Hematopoietic multipotent progenitor cell treated with erythropoietin and hydrocortisone succinate and interleukin-3 and kit ligand, for 4 days (in vitro differentiated cells): ENCODE data around the gene NUDT3.
"Not testable (repeated sequence)": the region's sequence is repeated elsewhere in the genome, so short reads cannot be mapped to it uniquely, and the experiment has no call there.

Experiments used
- DNase-seq: peaks from one replicate; pipeline ENCODE4 v3.0.0-alpha.2; 2015

Gene NUDT3

DNA sequence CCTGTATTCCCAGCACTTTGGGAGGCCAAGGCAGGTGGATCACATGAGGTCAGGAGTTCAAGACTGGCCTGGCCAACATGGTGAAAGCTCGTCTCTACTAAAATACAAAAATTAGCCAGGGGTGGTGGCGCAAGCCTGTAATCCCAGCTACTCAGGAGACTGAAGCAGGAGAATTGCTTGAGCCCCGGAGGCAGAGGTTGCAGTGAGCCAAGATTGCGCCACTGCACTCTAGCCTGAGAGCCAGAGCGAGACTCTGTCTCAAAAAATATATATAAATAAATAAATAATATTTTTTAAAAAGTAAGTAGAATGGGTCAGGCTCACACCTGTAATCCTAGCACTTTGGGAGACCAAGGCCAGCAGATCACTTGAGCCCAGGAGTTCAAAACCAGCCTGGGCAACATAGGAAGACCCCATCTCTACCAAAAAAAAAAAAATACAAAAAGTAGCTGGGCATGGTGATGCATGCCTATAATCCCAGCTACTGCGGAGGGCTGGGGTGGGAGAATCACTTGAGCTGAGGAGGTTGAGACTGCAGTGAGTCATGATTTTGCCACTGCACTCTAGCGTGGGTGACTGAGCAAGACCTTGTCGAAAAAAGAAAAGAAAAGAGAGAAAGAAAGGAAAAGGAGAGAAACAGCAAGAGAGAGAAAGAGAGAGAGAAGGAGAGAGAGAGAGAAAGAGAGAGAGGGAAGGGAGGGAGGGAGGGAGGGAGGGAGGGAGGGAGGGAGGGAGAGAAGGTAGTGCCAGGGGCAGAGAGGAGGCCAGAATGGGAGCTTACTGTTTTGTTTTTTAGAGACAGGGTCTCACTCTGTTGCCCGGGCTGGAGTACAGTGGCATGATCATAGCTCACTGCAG lies 26.5 kb downstream of the NUDT3 start:
- not testable (repeated sequence) for DNase-seq

- not testable (repeated sequence) for DNase-seq
Observed at GRCh38 chr6:34363681-34364075, 28.8 kb downstream of the NUDT3 start.

DNA sequence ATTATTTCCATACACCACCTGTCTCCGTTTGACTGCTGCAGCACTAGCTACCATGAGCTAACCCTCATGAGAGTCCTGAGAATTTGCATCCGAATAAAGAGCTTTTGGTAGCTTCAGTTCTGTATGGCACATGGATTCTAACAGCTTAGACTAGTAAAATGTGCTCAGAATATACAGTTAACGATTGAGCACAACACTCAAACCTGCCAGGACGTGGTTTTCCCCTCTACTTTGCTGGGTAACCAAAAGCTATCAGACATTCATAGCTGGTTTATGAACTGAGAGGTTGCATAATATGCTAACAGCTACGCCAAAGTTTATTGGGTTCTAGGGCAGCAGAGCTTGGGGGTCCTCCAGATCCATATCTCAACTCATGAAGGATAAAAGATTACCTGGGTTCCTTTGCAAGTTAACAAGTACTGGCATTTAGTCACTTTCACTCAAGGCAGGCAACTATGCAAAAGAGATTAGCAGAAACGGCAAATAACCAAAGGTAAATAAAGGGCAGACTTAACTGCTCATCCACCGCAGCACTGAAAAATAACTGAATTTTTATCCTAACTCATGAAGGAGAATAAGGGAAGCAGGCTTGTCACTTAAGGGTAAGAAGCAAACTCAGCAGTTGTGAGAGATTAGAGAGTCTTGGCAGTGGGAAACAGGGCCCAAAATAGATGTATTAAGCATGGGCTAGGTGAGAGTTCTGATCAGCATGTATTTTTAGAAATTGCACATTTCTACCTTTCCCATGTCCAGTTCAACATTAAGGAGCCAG lies 29.4 kb downstream of the NUDT3 start:
- DNase-seq = peak; percentile 60

DNA sequence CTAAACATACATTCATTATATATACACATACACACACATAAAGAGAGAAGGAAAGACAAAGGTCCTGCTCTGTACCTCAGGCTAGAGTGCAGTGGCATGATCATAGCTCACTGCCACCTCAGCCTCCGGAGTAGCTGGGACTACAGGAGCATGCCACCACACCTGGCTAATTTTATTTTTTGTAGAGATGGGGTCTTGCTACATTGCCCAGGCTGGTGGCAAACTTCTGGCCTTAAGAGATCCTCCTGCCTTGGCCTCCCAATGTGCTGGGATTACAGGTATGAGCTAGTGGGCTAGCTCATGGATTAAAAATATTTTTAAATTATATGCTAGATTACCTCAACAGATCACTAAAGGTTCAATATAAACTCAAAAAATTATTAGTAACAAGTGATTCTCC lies 30.3 kb downstream of the NUDT3 start:
- no peak for DNase-seq

DNA sequence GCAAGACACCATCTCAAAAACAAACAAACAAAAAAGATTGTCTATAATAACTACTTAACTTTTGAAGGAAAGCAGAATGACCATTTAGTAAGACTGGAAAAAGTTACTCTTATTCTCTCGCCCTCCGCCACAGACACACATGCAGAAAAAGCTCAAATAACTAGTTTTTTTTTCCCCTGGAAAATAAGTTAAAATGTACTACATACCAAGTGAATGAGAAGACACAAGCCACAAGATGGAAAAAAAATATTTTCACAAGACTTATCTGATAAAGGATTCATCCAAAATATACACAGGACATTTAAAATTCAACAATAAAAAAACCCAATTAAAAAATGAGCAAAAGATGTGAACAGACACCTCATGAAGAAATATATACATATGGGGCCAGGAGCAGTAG lies 31.9 kb downstream of the NUDT3 start:
- DNase-seq = no peak

- no peak for DNase-seq
Observed at GRCh38 chr6:34359418-34360158, 32.9 kb downstream of the NUDT3 start.

DNA sequence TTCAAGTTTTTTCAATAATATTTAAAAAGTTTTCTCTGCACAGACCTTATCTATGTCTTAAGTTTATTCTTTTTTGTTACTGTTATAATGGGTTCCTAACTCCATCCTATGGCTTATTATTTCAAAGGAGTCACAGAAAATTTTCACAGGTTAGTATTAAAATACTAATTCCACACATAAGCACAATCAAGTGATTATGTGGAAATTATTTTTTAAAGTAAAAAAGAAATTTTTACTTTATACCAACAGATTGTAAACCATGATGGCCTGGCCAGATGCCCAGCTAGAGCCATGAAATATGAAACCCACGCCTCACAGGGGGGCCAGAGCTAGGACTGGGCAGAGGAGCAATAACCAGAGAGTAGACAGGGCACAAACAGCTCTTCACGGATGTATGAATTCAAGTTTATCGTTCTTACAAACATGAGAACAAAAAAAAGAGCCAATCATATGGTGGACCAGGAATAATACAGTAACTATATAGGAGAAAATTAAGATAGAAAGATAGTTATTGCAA lies 34.0 kb downstream of the NUDT3 start:
- no peak for DNase-seq

DNA sequence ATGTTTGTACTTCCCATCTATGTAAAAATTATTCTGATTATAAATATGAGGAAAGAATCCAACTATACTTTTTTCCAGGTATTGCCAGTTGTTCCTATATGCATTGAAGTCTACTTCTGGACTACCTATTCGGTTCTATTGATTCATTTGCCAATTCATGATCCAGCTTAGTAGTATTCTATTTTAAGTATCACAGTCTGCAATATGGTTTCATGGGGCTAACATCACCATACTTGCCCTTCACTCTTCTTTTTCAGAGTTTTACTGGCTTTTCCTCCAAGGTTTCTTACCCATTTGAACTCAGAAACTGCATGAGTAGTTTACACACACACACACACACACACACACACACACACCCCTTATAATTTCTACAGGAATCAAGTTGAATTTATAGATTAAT lies 34.5 kb downstream of the NUDT3 start:
- no peak for DNase-seq

DNA sequence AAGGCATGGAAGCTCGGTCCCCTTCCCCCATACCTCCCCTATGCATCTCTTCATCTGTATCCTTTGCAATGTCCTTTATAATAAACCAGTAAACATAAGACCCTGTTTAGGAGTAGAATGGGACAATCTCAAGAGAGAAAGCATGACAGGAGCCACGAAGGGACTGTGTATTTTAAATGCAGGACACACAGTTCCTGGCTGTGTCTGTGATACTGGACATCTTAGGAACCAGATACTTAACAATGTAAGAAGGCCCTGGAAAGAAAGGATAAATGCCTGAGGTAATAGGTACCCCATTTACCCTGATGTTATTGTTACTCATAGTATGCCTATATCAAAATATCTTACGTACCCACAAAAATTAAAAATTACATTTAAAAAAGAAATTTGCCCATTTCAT lies 36.6 kb downstream of the NUDT3 start:
- no peak for DNase-seq

GRCh38 chr6:34354230-34354629 lies 38.2 kb downstream of the NUDT3 start:
- DNase-seq = not testable (repeated sequence)

DNA sequence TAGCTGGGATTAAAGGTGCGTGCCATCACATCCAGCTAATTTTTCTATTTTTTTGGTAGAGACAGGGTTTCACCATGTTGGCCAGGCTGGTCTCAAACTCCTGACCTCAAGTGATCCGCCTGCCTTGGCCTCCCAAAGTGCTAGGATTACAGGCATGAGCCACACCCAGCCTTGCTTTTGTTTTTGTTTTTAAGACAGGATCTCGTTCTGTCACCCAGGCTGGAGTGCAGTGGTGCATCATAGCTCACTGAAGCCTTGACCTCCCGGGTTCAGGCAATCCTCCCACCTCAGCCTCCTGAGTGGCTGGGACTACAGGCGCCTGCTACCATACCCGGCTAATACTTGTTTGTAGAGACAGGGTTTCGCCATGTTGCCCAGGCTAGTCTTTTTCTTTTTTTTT lies 38.9 kb downstream of the NUDT3 start:
- not testable (repeated sequence) for DNase-seq

DNA sequence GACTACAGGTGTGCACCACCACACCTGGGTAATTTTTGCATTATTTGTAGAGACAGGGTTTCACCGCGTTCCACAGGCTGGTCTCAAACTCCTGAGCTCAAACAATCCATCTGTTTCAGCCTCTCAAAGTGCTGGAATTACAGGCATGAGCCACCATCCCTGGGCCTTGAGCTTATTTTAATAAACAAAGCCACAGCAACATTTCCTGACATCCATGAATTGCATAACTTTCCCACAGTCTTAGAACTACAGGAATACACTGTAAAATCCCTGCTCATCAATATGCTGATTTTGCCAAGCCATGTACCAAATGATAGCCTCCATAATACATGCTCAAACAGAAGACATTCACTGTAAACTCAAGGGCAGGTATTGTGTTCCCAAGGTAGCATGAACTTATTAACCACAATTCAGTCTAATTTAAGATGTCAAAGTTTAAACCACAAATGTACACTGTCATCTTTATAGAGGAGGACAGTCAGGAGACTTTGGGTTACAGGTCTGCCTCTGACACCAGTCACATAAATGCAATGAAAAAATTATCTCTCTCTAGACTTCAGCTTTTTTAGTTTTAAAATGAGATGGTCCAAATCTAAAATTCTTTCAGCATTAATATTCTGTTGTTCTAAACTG lies 40.0 kb downstream of the NUDT3 start:
- DNase-seq = no peak

GRCh38 chr6:34350934-34351217 lies 41.6 kb downstream of the NUDT3 start:
- DNase-seq = no peak

DNA sequence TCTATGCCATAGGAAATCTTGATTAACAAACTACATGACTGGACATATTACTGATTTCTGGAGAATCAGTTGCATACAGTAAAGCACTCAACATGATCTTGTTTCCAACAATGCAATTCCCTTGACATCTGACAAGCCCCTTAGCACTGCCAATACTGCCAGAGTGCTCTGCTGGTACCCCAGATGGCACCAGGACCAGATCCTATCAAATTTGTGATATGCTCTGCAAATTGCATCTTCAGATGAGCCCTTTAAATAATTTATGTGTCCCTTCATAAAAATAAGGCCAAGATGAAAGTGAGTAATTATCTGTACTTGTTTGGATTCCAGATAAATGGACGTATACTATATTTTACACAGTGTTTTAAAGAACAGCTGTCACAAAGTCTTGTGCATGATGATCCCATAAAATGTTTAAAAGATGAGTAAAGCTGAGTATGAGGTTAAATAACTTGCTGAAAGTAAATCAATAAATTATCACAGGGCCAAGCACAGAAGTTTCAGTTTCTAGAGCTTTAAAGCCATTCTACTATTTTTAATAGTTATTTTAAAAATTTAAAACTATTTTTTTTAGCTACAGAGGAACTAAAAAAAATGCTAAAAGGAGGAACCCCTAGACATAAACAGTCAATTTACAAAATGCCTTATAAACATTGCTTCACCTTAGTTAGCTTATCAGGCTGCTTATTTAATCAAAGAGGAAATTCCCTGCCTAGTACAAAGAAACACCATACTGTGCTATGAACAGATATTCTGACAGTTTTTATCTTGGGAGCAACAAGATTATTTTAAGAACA lies 42.1 kb downstream of the NUDT3 start:
- peak; percentile 60 for DNase-seq

- no peak for DNase-seq
Observed at GRCh38 chr6:34349211-34349610, 43.3 kb downstream of the NUDT3 start.

- no peak for DNase-seq
Observed at GRCh38 chr6:34347303-34347702, 45.2 kb downstream of the NUDT3 start.

DNA sequence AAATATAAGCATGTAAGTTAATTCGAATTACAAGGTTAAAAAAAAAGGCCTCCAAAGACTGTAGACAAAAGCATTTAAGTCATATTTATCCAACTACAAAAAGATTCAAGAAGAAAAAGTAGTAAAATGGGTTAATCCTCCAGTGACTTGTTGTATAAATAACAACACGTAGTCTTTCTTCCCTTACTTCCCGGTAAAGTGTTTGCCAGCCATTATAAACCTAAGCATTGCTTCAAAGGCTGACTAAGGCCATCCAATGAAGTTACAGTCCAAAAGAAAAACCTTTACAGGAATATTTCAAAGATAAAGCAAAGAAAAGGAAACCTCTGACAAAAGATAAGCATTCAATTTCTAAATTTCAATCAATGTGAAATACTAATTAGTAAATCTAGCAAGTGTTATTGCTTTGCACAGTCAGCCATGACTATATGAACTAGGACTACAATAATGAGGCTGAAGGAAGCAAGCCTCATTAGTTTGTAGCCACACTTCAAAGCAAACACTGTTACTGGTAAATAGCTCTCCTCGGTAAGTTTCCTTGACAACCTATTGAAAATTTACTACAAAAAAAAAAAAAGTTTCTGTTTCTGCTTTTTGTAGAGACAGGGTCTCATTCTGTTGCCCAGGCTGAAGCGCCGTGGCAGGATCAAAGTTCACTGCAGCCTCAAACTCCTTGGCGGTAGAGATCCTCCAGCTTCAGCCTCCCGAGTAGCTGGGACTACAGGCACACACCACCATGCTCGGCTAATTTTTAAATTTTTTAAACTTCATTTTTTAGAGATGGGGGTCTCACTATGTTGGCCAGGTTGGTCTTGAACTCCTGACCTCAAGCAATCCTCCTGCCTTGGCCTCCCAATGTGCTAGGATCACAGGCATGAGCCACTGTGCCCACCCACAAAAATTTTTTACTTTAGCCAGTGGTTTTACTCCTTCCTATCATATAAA lies 46.0 kb downstream of the NUDT3 start:
- no peak for DNase-seq

- DNase-seq = no peak
Observed at GRCh38 chr6:34343806-34344205, 48.7 kb downstream of the NUDT3 start.

DNA sequence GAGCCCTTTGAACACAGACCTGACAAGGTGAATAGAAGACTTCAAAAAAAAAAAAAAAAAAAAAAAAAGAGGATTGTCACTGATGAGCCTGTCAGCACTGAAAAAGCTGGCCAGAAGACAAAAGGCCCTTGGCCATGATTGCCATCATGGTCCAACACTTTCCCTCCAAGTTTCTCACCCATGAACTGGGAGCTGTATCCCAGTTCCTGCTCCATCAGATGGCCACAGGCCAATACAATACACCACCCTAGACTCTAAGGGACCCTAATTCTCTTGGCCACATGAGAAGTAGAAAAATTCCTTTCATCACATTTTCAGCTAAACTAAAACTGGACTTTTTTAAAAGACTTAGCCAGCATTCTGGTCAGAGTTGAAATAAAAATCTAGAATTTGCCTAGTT lies 50.2 kb downstream of the NUDT3 start:
- no peak for DNase-seq

DNA sequence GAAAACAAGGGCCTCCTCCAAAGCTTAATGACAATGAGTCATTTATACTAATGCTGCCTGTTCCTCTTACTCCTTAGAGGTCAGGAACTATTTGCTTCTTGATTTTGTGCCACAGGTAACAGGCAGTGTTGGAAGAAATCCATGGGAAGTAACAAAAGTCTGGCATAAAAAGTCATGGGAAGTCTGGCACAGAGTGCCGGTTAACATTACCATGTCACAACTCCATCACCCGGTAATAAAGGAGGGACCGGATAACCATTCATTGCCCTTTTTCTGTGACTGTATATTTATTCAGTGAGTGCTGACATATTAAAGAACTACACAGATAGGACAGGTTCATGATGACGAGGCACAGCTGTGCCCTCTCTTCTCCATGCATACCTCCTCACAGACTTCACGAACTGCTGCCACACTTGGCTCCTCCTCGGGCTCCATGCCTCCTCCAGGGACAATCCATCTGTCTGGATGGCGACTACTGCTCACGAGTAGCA lies 50.9 kb downstream of the NUDT3 start:
- DNase-seq = no peak
